GM23248 (cell line): ENCODE data around the gene KCNH6.

Source experiments
- EZH2 ChIP-seq: fragments of 200-600 bp; sonication (generic); IDR thresholded peaks from 2 replicates; pipeline ENCODE4 v1.6.1; 2018; ENCODE audit warnings: antibody characterized with exemption, mild to moderate bottlenecking; ENCODE audit not compliant: insufficient read depth, poor library complexity, severe bottlenecking
- EZH2phosphoT487 ChIP-seq: fragments of 200-600 bp; sonication (generic); IDR thresholded peaks from 2 replicates; pipeline ENCODE4 v1.6.1; 2018; ENCODE audit warnings: antibody characterized with exemption, moderate library complexity, mild to moderate bottlenecking, low read depth; ENCODE audit not compliant: insufficient read depth

DNA sequence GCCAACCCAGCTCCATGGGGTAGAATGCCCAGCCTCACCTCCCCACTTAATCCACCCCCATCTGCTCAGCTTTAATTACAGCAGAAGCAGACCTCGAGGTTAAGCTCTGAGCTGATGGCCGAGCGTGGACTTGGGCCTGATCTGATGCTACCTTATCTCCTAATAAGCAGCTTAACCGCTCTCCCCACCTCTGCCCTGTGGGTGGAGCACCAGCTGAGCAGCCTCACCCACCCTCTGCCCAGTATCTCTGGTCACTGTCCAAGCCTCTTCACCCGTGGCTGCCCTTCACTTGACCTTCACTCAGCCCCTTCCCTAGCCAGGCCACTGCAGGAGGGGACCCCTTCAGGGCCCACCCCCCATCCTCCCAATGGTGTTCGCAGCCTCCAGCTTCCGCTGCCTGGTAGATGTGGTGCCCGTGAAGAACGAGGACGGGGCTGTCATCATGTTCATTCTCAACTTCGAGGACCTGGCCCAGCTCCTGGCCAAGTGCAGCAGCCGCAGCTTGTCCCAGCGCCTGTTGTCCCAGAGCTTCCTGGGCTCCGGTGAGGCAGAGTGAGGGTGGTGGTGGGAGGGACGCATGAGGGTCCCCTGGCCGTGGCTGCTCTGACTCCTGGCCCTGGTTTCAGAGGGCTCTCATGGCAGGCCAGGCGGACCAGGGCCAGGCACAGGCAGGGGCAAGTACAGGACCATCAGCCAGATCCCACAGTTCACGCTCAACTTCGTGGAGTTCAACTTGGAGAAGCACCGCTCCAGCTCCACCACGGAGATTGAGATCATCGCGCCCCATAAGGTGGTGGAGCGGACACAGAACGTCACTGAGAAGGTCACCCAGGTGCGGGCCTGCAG, 6.8 kb downstream of the KCNH6 start:
- TF ChIP-seq EZH2phosphoT487 (no peak), EZH2 (no peak)
